IMR-90 (cell line): ENCODE measurements around the gene SLC25A28. TPM values are rescaled to one million over a fixed set of nuclear protein-coding genes. Genes with fewer than 3 reads are reported as not detected.

Experiments used
- ATAC-seq: fragments of 200-7000 bp; cut with Tn5 transposase; 2 replicates; pipeline ENCODE4 v1.9.1; 2020; ENCODE audit warnings: low read depth, mild to moderate bottlenecking, moderate library complexity
- BruUV-seq: library from RNA; stranded (reverse); fragments of 400-500 nt; replicated peaks from 2 replicates; lab custom pipeline; 2021; lab: Mats Ljungman, UMichigan
- CTCF ChIA-PET: fragments of 300-600 bp; formaldehyde crosslinking; extraction: SDS; loops from one replicate; lab custom pipeline; 2021; ENCODE audit warnings: antibody characterized with exemption; lab: Yijun Ruan, JAX
- POLR2A ChIA-PET: fragments of 300-600 bp; sonication (Branson Sonifier 250); formaldehyde crosslinking; loops from one replicate; lab custom pipeline; 2022; ENCODE audit warnings: antibody characterized with exemption; ENCODE audit not compliant: unreplicated experiment; lab: Charles Lee
- DNase-seq: peaks from one replicate; pipeline ENCODE4 v3.0.0; 2013
- H2AFZ ChIP-seq: replicated peaks from 2 replicates; pipeline ENCODE3; 2013; ENCODE audit warnings: low read length, mild to moderate bottlenecking; ENCODE audit not compliant: poor library complexity
- H2AK5ac ChIP-seq: 2 replicates; pipeline ENCODE4 v1.6.1; 2013; ENCODE audit warnings: low read depth, low read length, inconsistent platforms
- H2AK9ac ChIP-seq: replicated peaks from 2 replicates; pipeline ENCODE3; 2013; ENCODE audit warnings: mild to moderate bottlenecking, low read depth, low read length, moderate library complexity; ENCODE audit not compliant: poor library complexity
- H2BK120ac ChIP-seq: 2 replicates; pipeline ENCODE4 v1.6.1; 2013; ENCODE audit warnings: low read depth, low read length, inconsistent platforms
- H2BK15ac ChIP-seq: 3 replicates; pipeline ENCODE4 v1.6.1; 2013; ENCODE audit warnings: low read depth, low read length, inconsistent platforms
- H2BK20ac ChIP-seq: 2 replicates; pipeline ENCODE4 v1.6.1; 2013; ENCODE audit warnings: low read depth, mild to moderate bottlenecking, inconsistent platforms, low read length, moderate library complexity
- H2BK5ac ChIP-seq: 2 replicates; pipeline ENCODE4 v1.6.1; 2013; ENCODE audit warnings: mild to moderate bottlenecking, low read depth, low read length, inconsistent platforms; ENCODE audit not compliant: poor library complexity, severe bottlenecking
- H3K14ac ChIP-seq: replicated peaks from 2 replicates; pipeline ENCODE4 v1.6.1; 2013; ENCODE audit warnings: low read depth, low read length, inconsistent platforms
- H3K18ac ChIP-seq: 2 replicates; pipeline ENCODE4 v1.6.1; 2013; ENCODE audit warnings: low read depth, low read length, control low read depth
- H3K23ac ChIP-seq: 2 replicates; pipeline ENCODE4 v1.6.1; 2013; ENCODE audit warnings: low read depth, low read length, inconsistent platforms
- H3K27ac ChIP-seq: 2 replicates; pipeline ENCODE4 v1.5.1; 2013; ENCODE audit warnings: mild to moderate bottlenecking, control low read depth, low read length; ENCODE audit not compliant: insufficient read depth
- H3K27me3 ChIP-seq: 2 replicates; pipeline ENCODE4 v1.6.1; 2013; ENCODE audit warnings: low read length; ENCODE audit not compliant: control insufficient read depth, insufficient read depth
- H3K36me3 ChIP-seq: 2 replicates; pipeline ENCODE4 v1.6.1; 2013; ENCODE audit warnings: low read length, mixed read lengths; ENCODE audit not compliant: control insufficient read depth, insufficient read depth
- H3K4ac ChIP-seq: 2 replicates; pipeline ENCODE4 v1.6.1; 2013; ENCODE audit warnings: low read depth, low read length, inconsistent platforms
- H3K4me1 ChIP-seq: 2 replicates; pipeline ENCODE4 v1.6.1; 2013; ENCODE audit warnings: low read length, mixed read lengths; ENCODE audit not compliant: control insufficient read depth, insufficient read depth
- H3K4me2 ChIP-seq: 2 replicates; pipeline ENCODE4 v1.6.1; 2013; ENCODE audit warnings: low read depth, mild to moderate bottlenecking, control low read depth, low read length, moderate library complexity
- H3K4me3 ChIP-seq: 2 replicates; pipeline ENCODE4 v1.5.1; 2013; ENCODE audit warnings: low read depth, mild to moderate bottlenecking, control low read depth, low read length, moderate library complexity; ENCODE audit not compliant: insufficient read depth
- H3K56ac ChIP-seq: 2 replicates; pipeline ENCODE4 v1.6.1; 2013; ENCODE audit warnings: low read length, inconsistent platforms; ENCODE audit not compliant: insufficient read depth; ENCODE audit errors: extremely low read depth
- H3K79me1 ChIP-seq, 2 experiments: 2 replicates each; pipeline ENCODE4 v1.6.1; 2013; ENCODE audit warnings: low read length in 2 of 2, inconsistent platforms in 1 of 2, low read depth in 1 of 2
- H3K9ac ChIP-seq: 2 replicates; pipeline ENCODE4 v1.6.1; 2013; ENCODE audit warnings: low read depth, low read length, control low read depth
- H3K9me1 ChIP-seq: 2 replicates; pipeline ENCODE4 v1.6.1; 2013; ENCODE audit warnings: low read length, inconsistent platforms; ENCODE audit not compliant: insufficient read depth
- H3K9me3 ChIP-seq: 2 replicates; pipeline ENCODE4 v1.6.1; 2013; ENCODE audit warnings: low read length; ENCODE audit not compliant: control insufficient read depth, insufficient read depth
- H4K20me1 ChIP-seq: 2 replicates; pipeline ENCODE4 v1.6.1; 2013; ENCODE audit warnings: low read length, inconsistent platforms; ENCODE audit not compliant: insufficient read depth
- H4K5ac ChIP-seq: 2 replicates; pipeline ENCODE4 v1.6.1; 2013; ENCODE audit warnings: mild to moderate bottlenecking, low read depth, low read length, control low read depth
- H4K8ac ChIP-seq, 2 experiments: 2 replicates each; pipeline ENCODE4 v1.6.1; 2013; ENCODE audit warnings: low read depth in 2 of 2, low read length in 2 of 2, control low read depth in 1 of 2, inconsistent platforms in 1 of 2
- H4K91ac ChIP-seq: 2 replicates; pipeline ENCODE4 v1.6.1; 2013; ENCODE audit warnings: low read depth, low read length, inconsistent platforms; ENCODE audit not compliant: insufficient read depth
- SMC3 ChIP-seq: fragments of 150-350 bp; IDR thresholded peaks from 2 replicates; pipeline ENCODE4 v1.6.1; 2016; ENCODE audit warnings: low read depth, mild to moderate bottlenecking, antibody characterized with exemption, low read length, moderate library complexity
- WGBS, 2 experiments: methylation state at CpG; one replicate each; pipeline versions ENCODE4 v1.1.5 to v1.1.7; 2013; ENCODE audit warnings: missing lambda C conversion rate in 2 of 2; ENCODE audit not compliant: insufficient read length in 1 of 2; ENCODE audit errors: extremely low coverage in 2 of 2; 5-methylcytosine and 5-hydroxymethylcytosine counted together
- dilution Hi-C: fragments of 300-500 bp; cut with HindIII; formaldehyde crosslinking; loops from one replicate; pipeline ENCODE4 v1.14.3; 2018; ENCODE audit warnings: low sequenced_read_pairs; ENCODE audit not compliant: unreplicated experiment
- in situ Hi-C: fragments of 300-500 bp; cut with MboI; formaldehyde crosslinking; loops from 3 replicates; pipeline ENCODE4 v1.14.3; 2019; ENCODE audit warnings: low sequenced_read_pairs, inconsistent platforms, mixed read lengths
- intact Hi-C: fragments of 100-400 bp; cut with micrococcal nuclease; formaldehyde crosslinking; loops from 2 replicates; pipeline ENCODE4 v1.10.0; 2022
- polyA plus RNA-seq, 3 experiments: library from polyadenylated mRNA; depleted of rRNA; stranded (reverse); fragments of >200 nt; gene quantifications; 2 replicates each; pipeline ENCODE4 v1.2.3, GENCODE V29; 2012; ENCODE audit warnings: low replicate concordance in 1 of 3
- total RNA-seq: library from RNA; depleted of rRNA; stranded (reverse); fragments of >200 nt; gene quantifications from 2 replicates; pipeline ENCODE4 v1.2.3, GENCODE V29; 2012
- TF ChIP-seq, protein P1 (sequence below): fragments of 150-350 bp; IDR thresholded peaks from 2 replicates; pipeline ENCODE4 v1.6.1; 2017; ENCODE audit warnings: mild to moderate bottlenecking, antibody characterized with exemption, low read length, low read depth
- TF ChIP-seq, protein P2 (sequence below): conservative IDR thresholded peaks from 2 replicates; pipeline ENCODE4 v1.5.1; 2012; ENCODE audit warnings: mild to moderate bottlenecking, low read depth, low read length, improper control_type of control experiment

SLC25A28 gene
- total and polyA plus RNA-seq, 2 of the 4 experiments (the other 2 are of a cell fraction): 13.1 to 29.8 TPM

DNA sequence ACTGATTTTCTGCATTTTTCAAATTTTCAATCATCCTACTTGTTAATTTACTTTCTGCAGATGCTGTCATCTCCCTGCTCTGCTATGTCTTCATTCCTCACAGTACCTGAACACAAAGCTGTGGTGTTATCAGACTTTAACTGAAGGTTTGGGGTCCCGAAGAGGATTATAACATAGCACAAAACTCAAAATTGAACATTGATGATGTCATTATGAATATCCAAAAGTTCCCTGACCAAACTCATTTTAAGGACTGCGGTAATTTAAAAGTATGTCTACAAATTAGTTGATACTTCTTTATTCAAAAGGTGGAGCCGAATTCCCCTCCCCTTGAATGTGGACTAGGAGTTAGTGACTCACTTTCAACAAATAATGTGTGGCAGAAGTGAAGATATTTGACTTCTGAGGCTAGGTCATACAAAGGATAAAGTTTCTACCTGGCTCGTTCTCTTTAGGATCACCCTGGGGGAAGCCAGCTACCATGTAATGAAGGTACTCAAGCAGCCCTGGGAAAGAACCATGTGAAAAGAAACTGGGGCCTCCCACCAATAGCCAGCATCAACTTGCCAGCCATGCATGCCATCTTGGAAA is 32.7 kb upstream of the SLC25A28 start:
- H3K27me3 ChIP-seq: no peaks in the 10 kb centered on the region
- TF ChIP-seq, protein P1, sequence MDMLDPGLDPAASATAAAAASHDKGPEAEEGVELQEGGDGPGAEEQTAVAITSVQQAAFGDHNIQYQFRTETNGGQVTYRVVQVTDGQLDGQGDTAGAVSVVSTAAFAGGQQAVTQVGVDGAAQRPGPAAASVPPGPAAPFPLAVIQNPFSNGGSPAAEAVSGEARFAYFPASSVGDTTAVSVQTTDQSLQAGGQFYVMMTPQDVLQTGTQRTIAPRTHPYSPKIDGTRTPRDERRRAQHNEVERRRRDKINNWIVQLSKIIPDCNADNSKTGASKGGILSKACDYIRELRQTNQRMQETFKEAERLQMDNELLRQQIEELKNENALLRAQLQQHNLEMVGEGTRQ: no peak
- TF ChIP-seq SMC3: no peak
- TF ChIP-seq, protein P2, sequence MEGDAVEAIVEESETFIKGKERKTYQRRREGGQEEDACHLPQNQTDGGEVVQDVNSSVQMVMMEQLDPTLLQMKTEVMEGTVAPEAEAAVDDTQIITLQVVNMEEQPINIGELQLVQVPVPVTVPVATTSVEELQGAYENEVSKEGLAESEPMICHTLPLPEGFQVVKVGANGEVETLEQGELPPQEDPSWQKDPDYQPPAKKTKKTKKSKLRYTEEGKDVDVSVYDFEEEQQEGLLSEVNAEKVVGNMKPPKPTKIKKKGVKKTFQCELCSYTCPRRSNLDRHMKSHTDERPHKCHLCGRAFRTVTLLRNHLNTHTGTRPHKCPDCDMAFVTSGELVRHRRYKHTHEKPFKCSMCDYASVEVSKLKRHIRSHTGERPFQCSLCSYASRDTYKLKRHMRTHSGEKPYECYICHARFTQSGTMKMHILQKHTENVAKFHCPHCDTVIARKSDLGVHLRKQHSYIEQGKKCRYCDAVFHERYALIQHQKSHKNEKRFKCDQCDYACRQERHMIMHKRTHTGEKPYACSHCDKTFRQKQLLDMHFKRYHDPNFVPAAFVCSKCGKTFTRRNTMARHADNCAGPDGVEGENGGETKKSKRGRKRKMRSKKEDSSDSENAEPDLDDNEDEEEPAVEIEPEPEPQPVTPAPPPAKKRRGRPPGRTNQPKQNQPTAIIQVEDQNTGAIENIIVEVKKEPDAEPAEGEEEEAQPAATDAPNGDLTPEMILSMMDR: no peak
- no CpG with 5 or more reads among the region's 4 CpGs for WGBS, 2 experiments
- no peak for ATAC-seq
- H3K27ac ChIP-seq: no peak overlapping the region
- H3K4me3 ChIP-seq: no peak overlapping the region
- in situ Hi-C loops: no loop called here
- H3K9me3 ChIP-seq: no peaks in the 10 kb centered on the region
- no peak overlapping the region for H3K18ac ChIP-seq
- no peaks in the 10 kb centered on the region for H3K9me1 ChIP-seq
- H3K4me2 ChIP-seq: no peak overlapping the region
- no peak for DNase-seq
- no peak overlapping the region for H4K5ac ChIP-seq
- no peak overlapping the region for H3K23ac ChIP-seq
- H2BK15ac ChIP-seq: no peak overlapping the region
- H2AK9ac ChIP-seq: no peak overlapping the region
- CTCF ChIA-PET: no interaction called here
- no peaks in the 10 kb centered on the region for H3K79me1 ChIP-seq
- no TSS peak for BruUV-seq
- no peak overlapping the region for H2AFZ ChIP-seq
- H3K4ac ChIP-seq: no peak overlapping the region
- H4K20me1 ChIP-seq: no peaks in the 10 kb centered on the region
- dilution Hi-C loops: no loop called here
- H3K9ac ChIP-seq: no peak overlapping the region
- no peaks in the 10 kb centered on the region for H3K4me1 ChIP-seq
- no peak overlapping the region for H3K14ac ChIP-seq
- no peak overlapping the region for H4K91ac ChIP-seq
- H4K8ac ChIP-seq: no peak overlapping the region
- H2BK20ac ChIP-seq: no peak overlapping the region
- H2BK5ac ChIP-seq: no peak overlapping the region
- H3K56ac ChIP-seq: no peak overlapping the region
- H3K36me3 ChIP-seq: no peaks in the 10 kb centered on the region
- H2AK5ac ChIP-seq: no peak overlapping the region
- no peak overlapping the region for H2BK120ac ChIP-seq
- intact Hi-C loops: no loop called here
- POLR2A ChIA-PET: no interaction called here
